Uterus (tissue), 4 donors: ENCODE data around the gene RHOA. TPM values are rescaled to one million over a fixed set of nuclear protein-coding genes. Genes with fewer than 3 reads are reported as not detected.

Source experiments
- DNase-seq, 2 donors: peaks; one replicate each; pipeline ENCODE4 v3.0.0-alpha.2; 2019 to 2020
- H3K27ac ChIP-seq, 2 donors: fragments of 200-600 bp; sonication (generic); 1 replicate in 1 of 2; 2 replicates in 1 of 2; pipeline ENCODE4 v1.5.1; 2016 to 2018
- H3K27me3 ChIP-seq, 2 donors: fragments of 200-600 bp; sonication (generic); one replicate each; pipeline ENCODE4 v1.5.1; 2018 to 2019; ENCODE audit warnings: control low read depth in 1 of 2
- H3K36me3 ChIP-seq, 2 donors: fragments of 200-600 bp; sonication (generic); one replicate each; pipeline ENCODE4 v1.5.1; 2019; ENCODE audit warnings: control low read depth in 1 of 2
- H3K4me1 ChIP-seq, 2 donors: fragments of 200-600 bp; sonication (generic); one replicate each; pipeline ENCODE4 v1.5.1; 2018 to 2019; ENCODE audit warnings: control low read depth in 1 of 2
- H3K4me3 ChIP-seq, 2 donors: fragments of 200-600 bp; sonication (generic); 1 replicate in 1 of 2; 2 replicates in 1 of 2; pipeline ENCODE4 v1.5.1; 2018 to 2019; ENCODE audit warnings: mild to moderate bottlenecking in 1 of 2
- H3K9me3 ChIP-seq, 2 donors: fragments of 200-600 bp; sonication (generic); one replicate each; pipeline ENCODE4 v1.5.1; 2019; ENCODE audit warnings: control low read depth in 1 of 2
- POLR2A ChIP-seq, 2 donors: fragments of 450-650 bp; IDR thresholded peaks; one replicate each; pipeline ENCODE4 v1.6.1; 2016; ENCODE audit warnings: antibody characterized with exemption in 2 of 2, mild to moderate bottlenecking in 1 of 2, moderate library complexity in 1 of 2
- intact Hi-C: fragments of 100-400 bp; cut with DNase I; formaldehyde crosslinking; loops from one replicate; pipeline ENCODE4 v1.15.1; 2023; ENCODE audit warnings: low total_unique reads
- total RNA-seq, 4 donors: library from RNA; depleted of rRNA in 3 of 4; stranded (reverse); fragments of >200 nt in 3 of 4; gene quantifications; one replicate each; pipeline versions ENCODE4 v1.1.0 to v1.2.4, GENCODE V29; 2014 to 2023
- TF ChIP-seq, protein P1 (sequence below), 4 experiments: fragments of 200-600 bp in 2 of 4; fragments of 450-650 bp in 2 of 4; sonication (generic) in 2 of 4; IDR thresholded peaks; one replicate each; pipeline ENCODE4 v1.5.1; 2016 to 2019; ENCODE audit warnings: antibody characterized with exemption in 4 of 4, mild to moderate bottlenecking in 2 of 4, moderate library complexity in 1 of 4
- donor health status: DM: yes; HTN: yes; CAD: no.

The RHOA gene
- total RNA-seq, 4 donors from 2014 or later: 282 to 493 (median 419) TPM

DNA sequence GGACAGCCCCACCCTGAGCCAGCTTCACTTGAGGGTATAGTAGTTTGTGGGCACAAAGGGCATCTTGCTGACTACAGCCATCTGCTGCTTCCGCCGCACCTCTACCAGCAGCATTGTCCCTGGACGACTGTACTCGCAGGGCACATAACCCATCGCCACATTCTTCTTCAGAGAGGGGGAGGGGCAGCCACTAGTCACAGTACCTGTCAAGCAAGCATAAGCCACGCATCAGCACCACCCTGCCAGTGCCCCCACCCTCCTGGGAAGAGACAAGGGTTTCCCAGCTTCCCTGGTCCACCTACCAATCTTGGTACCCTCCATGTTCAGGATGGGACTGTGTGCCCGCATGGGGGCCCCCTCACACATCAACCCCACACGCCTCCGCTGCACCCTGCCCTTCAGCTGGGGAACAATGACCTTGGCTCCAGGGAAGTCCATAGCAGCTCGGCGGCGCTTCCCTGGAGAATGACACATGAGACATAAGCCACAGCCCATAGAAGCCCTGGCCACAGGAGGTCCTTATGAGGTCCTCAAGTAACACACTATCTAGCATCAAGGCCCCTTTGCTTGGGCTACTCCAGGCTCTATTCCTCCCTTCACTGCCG, 5.8 kb upstream of the RHOA start:
- H3K9me3 ChIP-seq: no peaks in the 10 kb centered on the region
- TF ChIP-seq, protein P1, sequence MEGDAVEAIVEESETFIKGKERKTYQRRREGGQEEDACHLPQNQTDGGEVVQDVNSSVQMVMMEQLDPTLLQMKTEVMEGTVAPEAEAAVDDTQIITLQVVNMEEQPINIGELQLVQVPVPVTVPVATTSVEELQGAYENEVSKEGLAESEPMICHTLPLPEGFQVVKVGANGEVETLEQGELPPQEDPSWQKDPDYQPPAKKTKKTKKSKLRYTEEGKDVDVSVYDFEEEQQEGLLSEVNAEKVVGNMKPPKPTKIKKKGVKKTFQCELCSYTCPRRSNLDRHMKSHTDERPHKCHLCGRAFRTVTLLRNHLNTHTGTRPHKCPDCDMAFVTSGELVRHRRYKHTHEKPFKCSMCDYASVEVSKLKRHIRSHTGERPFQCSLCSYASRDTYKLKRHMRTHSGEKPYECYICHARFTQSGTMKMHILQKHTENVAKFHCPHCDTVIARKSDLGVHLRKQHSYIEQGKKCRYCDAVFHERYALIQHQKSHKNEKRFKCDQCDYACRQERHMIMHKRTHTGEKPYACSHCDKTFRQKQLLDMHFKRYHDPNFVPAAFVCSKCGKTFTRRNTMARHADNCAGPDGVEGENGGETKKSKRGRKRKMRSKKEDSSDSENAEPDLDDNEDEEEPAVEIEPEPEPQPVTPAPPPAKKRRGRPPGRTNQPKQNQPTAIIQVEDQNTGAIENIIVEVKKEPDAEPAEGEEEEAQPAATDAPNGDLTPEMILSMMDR (IDR thresholded peaks at IDR 0.05): no peak
- TF ChIP-seq POLR2A (IDR thresholded peaks at IDR 0.05): no peak
- no peak overlapping the region for H3K4me3 ChIP-seq
- no peak overlapping the region for H3K27ac ChIP-seq
- H3K27me3 ChIP-seq: no peaks in the 10 kb centered on the region
- DNase-seq: no peak
- H3K36me3 ChIP-seq: no peaks in the 10 kb centered on the region
- H3K4me1 ChIP-seq: peaks cover 0 to 13% of the 10 kb centered on the region in 2 donors
- intact Hi-C loops: no loop called here

DNA sequence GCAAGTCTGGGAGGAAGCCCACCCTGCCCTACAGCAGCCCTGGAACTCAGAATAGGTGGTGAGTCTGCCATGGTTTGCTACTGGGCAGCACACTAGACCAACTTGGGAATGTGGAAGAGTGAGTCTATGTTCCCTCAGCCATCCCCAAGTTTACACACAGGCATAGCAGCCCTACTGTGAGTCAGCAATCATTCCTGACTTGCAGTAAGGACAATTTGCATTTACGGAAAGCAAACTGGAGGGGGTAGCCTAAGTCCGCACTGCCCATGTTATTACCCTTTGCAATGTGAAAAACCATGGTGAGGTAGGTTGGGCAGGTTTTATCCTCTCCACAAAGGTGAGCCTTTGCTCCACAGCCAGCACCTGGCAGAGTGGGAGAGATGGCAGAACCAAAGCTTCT, 5.1 kb upstream of the RHOA start:
- no peak overlapping the region for H3K27ac ChIP-seq
- no peak for TF ChIP-seq POLR2A (IDR thresholded peaks at IDR 0.05)
- TF ChIP-seq, protein P1 (IDR thresholded peaks at IDR 0.05): no peak
- peaks cover 0 to 13% of the 10 kb centered on the region in 2 donors for H3K4me1 ChIP-seq
- H3K27me3 ChIP-seq: no peaks in the 10 kb centered on the region
- no peaks in the 10 kb centered on the region for H3K9me3 ChIP-seq
- no peak overlapping the region for H3K4me3 ChIP-seq
- no peaks in the 10 kb centered on the region for H3K36me3 ChIP-seq
- intact Hi-C loops: no loop called here
- DNase-seq: no peak

DNA sequence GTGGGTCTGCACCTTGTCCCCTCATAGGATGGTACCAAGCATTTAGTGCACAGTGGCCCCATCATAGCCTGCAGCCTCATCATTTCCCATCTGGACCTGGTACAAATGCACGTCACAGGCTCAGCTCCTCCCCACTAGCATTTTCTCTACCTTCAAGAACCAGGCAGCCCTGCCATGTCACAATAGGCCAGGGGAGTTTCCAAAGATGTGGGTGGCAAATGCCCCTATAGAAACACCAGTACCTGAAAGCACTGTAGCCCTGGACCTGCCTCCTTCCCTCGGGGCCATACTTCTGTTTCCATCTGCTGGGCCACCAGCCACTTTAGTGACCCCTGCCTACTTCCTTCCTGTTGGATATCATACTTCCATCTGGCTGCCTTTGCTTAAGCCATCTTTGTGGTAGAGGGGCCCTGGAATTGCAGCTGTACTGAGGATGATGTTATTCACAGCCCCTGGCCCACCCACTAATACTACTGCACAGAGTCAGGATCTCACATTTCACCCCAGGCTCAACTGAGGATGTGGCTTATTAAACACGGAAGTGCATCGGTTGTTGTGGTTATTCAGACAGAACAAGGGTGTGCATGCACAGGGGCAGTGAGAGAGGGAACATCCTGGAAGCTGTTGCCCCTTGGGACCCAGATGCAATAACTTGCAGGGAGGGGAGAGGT, 4.3 kb upstream of the RHOA start:
- no peak overlapping the region for H3K27ac ChIP-seq
- DNase-seq: no peak
- intact Hi-C loops: no loop called here

DNA sequence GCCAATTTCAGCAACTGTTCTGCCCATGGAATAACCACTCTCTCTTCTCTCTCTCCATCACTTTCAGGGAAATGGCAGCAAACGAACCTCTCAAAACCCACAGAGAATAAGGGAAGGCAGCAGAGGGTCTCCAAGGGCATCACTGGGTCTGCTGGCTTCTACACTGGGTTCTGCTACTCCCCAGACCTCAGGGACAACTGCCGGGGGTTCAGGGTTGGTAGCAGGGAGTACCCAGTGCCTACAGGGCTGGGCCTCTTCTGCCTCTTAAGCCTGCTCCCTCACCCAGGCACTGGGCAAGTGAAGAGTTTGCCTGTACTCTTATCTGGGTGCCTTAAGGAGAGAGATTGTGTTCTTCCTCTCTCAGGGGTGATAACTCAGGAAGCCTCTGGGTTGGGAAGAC, 3.0 kb upstream of the RHOA start:
- H3K36me3 ChIP-seq: no peaks in the 10 kb centered on the region
- H3K27me3 ChIP-seq: no peaks in the 10 kb centered on the region
- H3K9me3 ChIP-seq: no peaks in the 10 kb centered on the region
- peaks cover 0 to 13% of the 10 kb centered on the region in 2 donors for H3K4me1 ChIP-seq
- no peak overlapping the region for H3K4me3 ChIP-seq
- intact Hi-C loops: loop anchor here (5.0 kb wide), 1 partner anchor 57 kb away; the partner anchor contains the start of gene GPX1
- no peak for DNase-seq
- H3K27ac ChIP-seq: no peak overlapping the region
- TF ChIP-seq POLR2A (IDR thresholded peaks at IDR 0.05): no peak
- TF ChIP-seq, protein P1 (IDR thresholded peaks at IDR 0.05): no peak

More for the DNA sequence above, 4.3 kb upstream of the RHOA start:
- Histone ChIP-seq H3K4me1 (peaks cover 0 to 13% of the 10 kb centered on the region in 2 donors), H3K36me3 (no peaks in the 10 kb centered on the region), H3K27me3 (no peaks in the 10 kb centered on the region), H3K4me3 (no peak overlapping the region), H3K9me3 (no peaks in the 10 kb centered on the region)
- TF ChIP-seq, protein P1 (IDR thresholded peaks at IDR 0.05): no peak
- no peak for TF ChIP-seq POLR2A (IDR thresholded peaks at IDR 0.05)

DNA sequence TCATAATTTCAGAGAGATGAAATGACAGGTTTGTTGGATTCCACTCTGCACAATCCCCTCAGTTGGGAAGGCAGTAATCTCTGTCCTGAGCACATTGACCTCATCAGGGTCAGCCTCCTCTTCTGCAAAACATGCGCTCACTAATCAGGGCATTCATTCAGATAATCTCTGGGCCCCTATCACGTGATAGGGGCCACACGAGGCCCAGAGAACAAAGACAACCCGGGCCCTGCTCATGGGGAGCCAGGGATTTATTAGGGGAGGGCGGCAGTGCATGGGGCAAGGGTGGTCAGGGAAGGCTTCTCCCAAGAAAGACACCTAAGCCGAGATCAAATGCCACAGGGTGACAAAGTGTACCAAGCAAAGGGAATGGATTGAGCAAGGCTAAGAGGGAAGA, 1.6 kb upstream of the RHOA start:
- H3K27me3 ChIP-seq: no peaks in the 10 kb centered on the region
- intact Hi-C loops: loop anchor here (5.0 kb wide), 1 partner anchor 56 kb away; the partner anchor contains the start of gene GPX1
- H3K4me3 ChIP-seq: peak overlapping the region in 1 of 2 donors; percentile 61
- TF ChIP-seq, protein P1 (IDR thresholded peaks at IDR 0.05): no peak
- no peak for TF ChIP-seq POLR2A (IDR thresholded peaks at IDR 0.05)
- H3K9me3 ChIP-seq: no peaks in the 10 kb centered on the region
- no peak for DNase-seq
- H3K4me1 ChIP-seq: peaks cover 0 to 13% of the 10 kb centered on the region in 2 donors
- H3K27ac ChIP-seq: peak overlapping the region; percentile 78 to 90
- no peaks in the 10 kb centered on the region for H3K36me3 ChIP-seq
